CD14-positive monocyte (primary cell): ENCODE measurements around the gene TLR9. TPM values are rescaled to one million over a fixed set of nuclear protein-coding genes. Genes with fewer than 3 reads are reported as not detected.

ENCODE experiments used
- DNase-seq, 3 donors: peaks; one replicate each; pipeline ENCODE4 v3.0.0-alpha.2; 2011 to 2022
- H2AFZ ChIP-seq: 2 replicates; pipeline ENCODE4 v1.6.0; 2012; ENCODE audit warnings: mild to moderate bottlenecking, low read depth, low read length, inconsistent platforms; ENCODE audit not compliant: insufficient read depth, poor library complexity, severe bottlenecking
- H3K27ac ChIP-seq, 2 donors: 1 replicate in 1 of 2; 2 replicates in 1 of 2; pipeline ENCODE4 v1.5.1; 2012 to 2013; ENCODE audit warnings: low read length in 2 of 2, control low read depth in 1 of 2, inconsistent platforms in 1 of 2, low read depth in 1 of 2, mild to moderate bottlenecking in 1 of 2
- H3K27me3 ChIP-seq, 2 donors: one replicate each; pipeline versions ENCODE4 v1.6.0 to v1.6.1; 2011 to 2013; ENCODE audit warnings: low read length in 2 of 2; ENCODE audit not compliant: control insufficient read depth in 2 of 2, insufficient read depth in 2 of 2
- H3K36me3 ChIP-seq, 2 donors: replicated peaks in 1 of 2; 1 replicate in 1 of 2; 2 replicates in 1 of 2; pipeline versions ENCODE4 v1.5.1 to v1.6.1; 2012 to 2013; ENCODE audit warnings: low read length in 2 of 2, control low read depth in 1 of 2, inconsistent platforms in 1 of 2, mild to moderate bottlenecking in 1 of 2; ENCODE audit not compliant: insufficient read depth in 2 of 2, control insufficient read depth in 1 of 2
- H3K4me1 ChIP-seq, 2 donors: 1 replicate in 1 of 2; 2 replicates in 1 of 2; pipeline versions ENCODE4 v1.5.1 to v1.6.1; 2012 to 2013; ENCODE audit warnings: low read length in 2 of 2, control low read depth in 1 of 2, inconsistent platforms in 1 of 2, mild to moderate bottlenecking in 1 of 2, moderate library complexity in 1 of 2; ENCODE audit not compliant: insufficient read depth in 2 of 2, control insufficient read depth in 1 of 2
- H3K4me2 ChIP-seq: replicated peaks from 2 replicates; pipeline ENCODE3; 2012; ENCODE audit warnings: low read length, moderate library complexity, mild to moderate bottlenecking; ENCODE audit not compliant: poor library complexity, severe bottlenecking; ENCODE audit errors: extremely low read depth
- H3K4me3 ChIP-seq, 3 experiments: fragments of 200-600 bp in 1 of 3; sonication (generic) in 1 of 3; replicated peaks in 1 of 3; 1 replicate in 2 of 3; 2 replicates in 1 of 3; pipeline ENCODE4 v1.5.1; 2011 to 2013; ENCODE audit warnings: low read length in 3 of 3, mild to moderate bottlenecking in 3 of 3, control low read depth in 2 of 3, low read depth in 2 of 3, inconsistent platforms in 1 of 3, moderate library complexity in 1 of 3
- H3K79me2 ChIP-seq: 2 replicates; pipeline ENCODE4 v1.6.0; 2012; ENCODE audit warnings: mild to moderate bottlenecking, control low read depth, inconsistent platforms, low read length, moderate library complexity; ENCODE audit not compliant: insufficient read depth
- H3K9ac ChIP-seq: 2 replicates; pipeline ENCODE4 v1.6.0; 2017; ENCODE audit warnings: low read length, mild to moderate bottlenecking; ENCODE audit not compliant: insufficient read depth, poor library complexity, severe bottlenecking
- H3K9me3 ChIP-seq, 2 donors: replicated peaks in 1 of 2; 1 replicate in 1 of 2; 2 replicates in 1 of 2; pipeline versions ENCODE4 v1.5.1 to v1.6.1; 2012 to 2013; ENCODE audit warnings: low read length in 2 of 2, control low read depth in 1 of 2; ENCODE audit not compliant: control insufficient read depth in 1 of 2, insufficient read depth in 1 of 2
- H4K20me1 ChIP-seq: 2 replicates; pipeline ENCODE4 v1.6.0; 2012; ENCODE audit warnings: mild to moderate bottlenecking, low read length, control low read depth, moderate library complexity; ENCODE audit not compliant: insufficient read depth
- H3K27ac Mint-ChIP-seq, 7 donors: one replicate each; pipeline ENCODE4 v1.8.0; 2020; ENCODE audit warnings: mild to moderate bottlenecking in 7 of 7, mixed read lengths in 7 of 7, moderate library complexity in 6 of 7, inconsistent platforms in 2 of 7
- H3K27me3 Mint-ChIP-seq, 3 donors: one replicate each; pipeline ENCODE4 v1.8.0; 2021 to 2022; ENCODE audit warnings: low read depth in 3 of 3, mild to moderate bottlenecking in 3 of 3, mixed read lengths in 3 of 3, moderate library complexity in 3 of 3, inconsistent platforms in 1 of 3
- H3K36me3 Mint-ChIP-seq, 2 donors: one replicate each; pipeline ENCODE4 v1.8.0; 2020; ENCODE audit warnings: mixed read lengths in 2 of 2, inconsistent platforms in 1 of 2, mild to moderate bottlenecking in 1 of 2
- H3K4me1 Mint-ChIP-seq: one replicate; pipeline ENCODE4 v1.8.0; 2020; ENCODE audit warnings: mild to moderate bottlenecking, mixed read lengths
- H3K4me3 Mint-ChIP-seq, 2 donors: one replicate each; pipeline ENCODE4 v1.8.0; 2020; ENCODE audit warnings: mild to moderate bottlenecking in 2 of 2, mixed read lengths in 2 of 2, moderate library complexity in 1 of 2
- H3K9me3 Mint-ChIP-seq, 7 donors: one replicate each; pipeline ENCODE4 v1.8.0; 2020 to 2022; ENCODE audit warnings: mixed read lengths in 7 of 7, mild to moderate bottlenecking in 6 of 7, moderate library complexity in 6 of 7, inconsistent platforms in 2 of 7
- CTCF ChIP-seq: fragments of 200-600 bp; IDR thresholded peaks from one replicate; pipeline ENCODE4 v1.8.0; 2022; ENCODE audit warnings: antibody characterized with exemption, mild to moderate bottlenecking
- WGBS: methylation state at CpG from one replicate; pipeline ENCODE4 v1.1.5; 2013; ENCODE audit warnings: missing lambda C conversion rate; ENCODE audit not compliant: insufficient coverage; 5-methylcytosine and 5-hydroxymethylcytosine counted together
- intact Hi-C, 2 donors: fragments of 100-400 bp; cut with micrococcal nuclease; formaldehyde crosslinking; loops; one replicate each; pipeline versions ENCODE4 v1.15.0 to v1.15.1; 2023
- polyA plus RNA-seq, 3 donors: library from polyadenylated mRNA; depleted of rRNA in 1 of 3; unstranded in 2 of 3; stranded (reverse) in 1 of 3; fragments of 300-500 nt in 2 of 3; fragments of >200 nt in 1 of 3; fragmentation: Illumina TruSeq in 2 of 3; gene quantifications; 1 replicate in 2 of 3; 2 replicates in 1 of 3; pipeline ENCODE4 v1.2.3, GENCODE V29; 2012 to 2021

The TLR9 gene
- polyA plus RNA-seq, 3 donors = 0.91 TPM; not detected in 2

GRCh38 chr3:52182691-52183090 lies 42.8 kb downstream of the TLR9 start:
- Histone ChIP-seq H3K9me3 (no peaks in the 10 kb centered on the region), H3K27me3 (no peaks in the 10 kb centered on the region), H4K20me1 (no peaks in the 10 kb centered on the region), H3K27ac (no peak overlapping the region), H3K4me3 (no peak overlapping the region), H3K36me3 (no peaks in the 10 kb centered on the region), H2AFZ (no peak overlapping the region), H3K79me2 (peaks cover 9% of the 10 kb centered on the region), H3K4me1 (peaks cover 31 to 32% of the 10 kb centered on the region in 2 donors), H3K4me2 (no peak overlapping the region), H3K9ac (no peak overlapping the region)
- H3K4me3 Mint-ChIP-seq = no peak overlapping the region
- no peak for DNase-seq
- intact Hi-C loops = no loop called here
- no peak for TF ChIP-seq CTCF
- H3K36me3 Mint-ChIP-seq = peaks cover 0 to 5% of the 10 kb centered on the region in 2 donors
- WGBS = 94% methylated on average over 3 of the region's 4 CpGs
- peaks cover 44% of the 10 kb centered on the region for H3K4me1 Mint-ChIP-seq
- peaks cover 0 to 5% (median 0%) of the 10 kb centered on the region in 7 donors for H3K9me3 Mint-ChIP-seq
- peak overlapping the region in 1 of 7 donors; percentile 2 for H3K27ac Mint-ChIP-seq
- H3K27me3 Mint-ChIP-seq = peaks cover 1 to 2% (median 2%) of the 10 kb centered on the region in 3 donors

- Mint-ChIP-seq H3K27ac (no peak overlapping the region), H3K4me1 (peaks cover 43% of the 10 kb centered on the region), H3K9me3 (peaks cover 0 to 5% (median 0%) of the 10 kb centered on the region in 7 donors), H3K4me3 (no peak overlapping the region), H3K36me3 (peaks cover 0 to 5% of the 10 kb centered on the region in 2 donors), H3K27me3 (peaks cover 1 to 4% (median 2%) of the 10 kb centered on the region in 3 donors)
- no peak overlapping the region for H3K4me3 ChIP-seq
- no peak overlapping the region for H3K27ac ChIP-seq
- no peak for TF ChIP-seq CTCF
- H3K9me3 ChIP-seq = no peaks in the 10 kb centered on the region
- no peak overlapping the region for H3K9ac ChIP-seq
- H3K4me2 ChIP-seq = no peak overlapping the region
- intact Hi-C loops = no loop called here
- H3K36me3 ChIP-seq = no peaks in the 10 kb centered on the region
- no peak overlapping the region for H2AFZ ChIP-seq
- H3K27me3 ChIP-seq = no peaks in the 10 kb centered on the region
- no peaks in the 10 kb centered on the region for H4K20me1 ChIP-seq
- WGBS = 66% methylated on average over 4 of the region's 5 CpGs
- H3K4me1 ChIP-seq = peaks cover 31 to 32% of the 10 kb centered on the region in 2 donors
- no peak for DNase-seq
- H3K79me2 ChIP-seq = peaks cover 9% of the 10 kb centered on the region
These were observed 43.2 kb downstream of the TLR9 start for GRCh38 chr3:52182196-52182595.
